GM13976 (cell line): ENCODE data around the gene ZNF281.
A peak's percentile ranks its signal among the peaks of the same experiment; 100 is the strongest.
"Not testable (repeated sequence)": the region's sequence is repeated elsewhere in the genome, so short reads cannot be mapped to it uniquely, and the experiment has no call there.

ENCODE experiments used
- DNase-seq: peaks from one replicate; pipeline ENCODE4 v3.0.0; 2012; ENCODE audit warnings: low spot score
- in situ Hi-C: fragments of 300-500 bp; cut with MboI; formaldehyde crosslinking; loops from one replicate; pipeline ENCODE4 v1.12.0; 2022; ENCODE audit warnings: low sequenced_read_pairs, mixed read lengths, inconsistent platforms; ENCODE audit not compliant: unreplicated experiment
- TF ChIP-seq, protein P1 (sequence below): IDR thresholded peaks from 2 replicates; pipeline ENCODE4 v1.5.1; 2012; ENCODE audit warnings: borderline replicate concordance, mild to moderate bottlenecking; ENCODE audit not compliant: insufficient read depth; ENCODE audit errors: extremely low read depth, missing control alignments, control extremely low read depth

The ZNF281 gene

DNA sequence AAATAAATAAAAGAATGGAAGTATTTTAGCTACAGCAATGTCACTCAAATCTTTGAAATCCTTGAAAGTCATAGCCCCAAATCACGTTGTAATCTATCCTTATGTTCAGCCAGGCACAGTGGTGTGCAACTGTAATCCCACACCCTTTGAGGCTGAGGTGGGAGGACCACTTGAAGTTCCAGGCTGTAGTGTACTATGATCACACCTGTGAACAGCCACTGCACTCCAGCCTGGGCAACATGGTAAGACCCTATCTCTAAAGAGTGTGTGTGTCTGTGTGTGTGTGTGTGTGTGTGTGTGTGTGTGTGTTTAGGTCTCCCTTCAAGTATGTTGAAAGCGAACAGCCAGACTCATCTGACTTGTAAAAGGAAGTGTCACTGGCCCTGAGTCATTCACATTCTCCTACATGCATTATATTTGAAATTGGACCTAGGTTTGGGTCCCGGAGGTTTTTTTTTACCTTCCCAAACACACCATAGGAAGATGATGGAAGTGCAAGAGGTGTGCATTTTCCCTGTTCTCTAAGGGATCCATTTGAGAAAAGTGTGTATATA, 50.1 kb downstream of the ZNF281 start:
- no peak for DNase-seq
- in situ Hi-C loops = no loop called here
- TF ChIP-seq, protein P1, sequence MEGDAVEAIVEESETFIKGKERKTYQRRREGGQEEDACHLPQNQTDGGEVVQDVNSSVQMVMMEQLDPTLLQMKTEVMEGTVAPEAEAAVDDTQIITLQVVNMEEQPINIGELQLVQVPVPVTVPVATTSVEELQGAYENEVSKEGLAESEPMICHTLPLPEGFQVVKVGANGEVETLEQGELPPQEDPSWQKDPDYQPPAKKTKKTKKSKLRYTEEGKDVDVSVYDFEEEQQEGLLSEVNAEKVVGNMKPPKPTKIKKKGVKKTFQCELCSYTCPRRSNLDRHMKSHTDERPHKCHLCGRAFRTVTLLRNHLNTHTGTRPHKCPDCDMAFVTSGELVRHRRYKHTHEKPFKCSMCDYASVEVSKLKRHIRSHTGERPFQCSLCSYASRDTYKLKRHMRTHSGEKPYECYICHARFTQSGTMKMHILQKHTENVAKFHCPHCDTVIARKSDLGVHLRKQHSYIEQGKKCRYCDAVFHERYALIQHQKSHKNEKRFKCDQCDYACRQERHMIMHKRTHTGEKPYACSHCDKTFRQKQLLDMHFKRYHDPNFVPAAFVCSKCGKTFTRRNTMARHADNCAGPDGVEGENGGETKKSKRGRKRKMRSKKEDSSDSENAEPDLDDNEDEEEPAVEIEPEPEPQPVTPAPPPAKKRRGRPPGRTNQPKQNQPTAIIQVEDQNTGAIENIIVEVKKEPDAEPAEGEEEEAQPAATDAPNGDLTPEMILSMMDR = no peak

GRCh38 chr1:200357925-200358324, 51.9 kb downstream of the ZNF281 start:
- in situ Hi-C loops, DNase-seq: not testable (repeated sequence)

GRCh38 chr1:200355801-200356200, 54.0 kb downstream of the ZNF281 start:
- in situ Hi-C loops = no loop called here
- DNase-seq = peak; percentile 49
- TF ChIP-seq, protein P1 = no peak
